Pancreas (tissue), 10 donors: ENCODE results near the gene XKR7. TPM values are rescaled to one million over a fixed set of nuclear protein-coding genes. Genes with fewer than 3 reads are reported as not detected.
A peak's percentile ranks its signal among the peaks of the same experiment; 100 is the strongest.

ENCODE experiments used
- ATAC-seq, 4 donors: fragments of 200-7000 bp; cut with Tn5 transposase; one replicate each; pipeline versions ENCODE4 v1.8.0 to v1.9.1; 2020; ENCODE audit warnings: mild to moderate bottlenecking in 4 of 4, moderate library complexity in 4 of 4
- DNase-seq, 6 donors: peaks; one replicate each; pipeline ENCODE4 v3.0.0-alpha.2; 2020
- FAIRE-seq: peaks from 2 replicates; lab custom pipeline; 2012; peaks lifted over from hg19 to GRCh38; lab: Jason Lieb, UNC
- H3K27ac ChIP-seq, 4 donors: fragments of 200-600 bp; sonication (generic); 1 replicate in 3 of 4; 2 replicates in 1 of 4; pipeline versions ENCODE4 v1.5.0 to v1.8.0; 2020
- H3K27me3 ChIP-seq, 4 donors: fragments of 200-600 bp; one replicate each; pipeline ENCODE4 v1.8.0; 2021
- H3K36me3 ChIP-seq, 3 donors: fragments of 200-600 bp; sonication (generic) in 1 of 3; one replicate each; pipeline versions ENCODE4 v1.5.0 to v1.8.0; 2020 to 2021
- H3K4me1 ChIP-seq, 3 donors: fragments of 200-600 bp; one replicate each; pipeline ENCODE4 v1.8.0; 2021
- H3K4me3 ChIP-seq, 4 donors: fragments of 200-600 bp; sonication (generic) in 2 of 4; one replicate each; pipeline versions ENCODE4 v1.5.0 to v1.8.0; 2020 to 2021
- H3K9me3 ChIP-seq, 4 donors: fragments of 200-600 bp; one replicate each; pipeline ENCODE4 v1.8.0; 2021
- CTCF ChIP-seq, 4 donors: fragments of 200-600 bp; sonication (generic) in 3 of 4; IDR thresholded peaks; one replicate each; pipeline versions ENCODE4 v1.5.0 to v1.8.0; 2021; ENCODE audit warnings: antibody characterized with exemption in 4 of 4
- WGBS, 2 donors: extraction: QIAGEN DNeasy Blood & Tissue Kit; methylation state at CpG; one replicate each; pipeline ENCODE4 v1.1.7; 2013; 5-methylcytosine and 5-hydroxymethylcytosine counted together
- intact Hi-C, 3 donors: fragments of 100-400 bp; cut with DNase I; formaldehyde crosslinking; loops; one replicate each; pipeline versions ENCODE4 v1.11.1 to v1.14.2; 2022
- polyA plus RNA-seq, 2 donors: library from polyadenylated mRNA; stranded (reverse); fragments of 200-250 nt; gene quantifications; one replicate each; pipeline ENCODE4 v1.2.3, GENCODE V29; 2013
- total RNA-seq, 6 donors: library from RNA; stranded (reverse); fragmentation: NEBNext Ultra II Directional in 4 of 6; extraction: Animal tissue kit (Norgen Biotek cat#: 25700) in 4 of 6; gene quantifications; one replicate each; pipeline versions ENCODE4 v1.2.1 to v1.2.4, GENCODE V29; 2021 to 2023
- donor health status: healthy with polysubstance abuse.
- donor health status: DM: no; HTN: no; CAD: no; lungs with moderate emphysema.
- donor health status: DM: no; HTN: no; CAD: no.
- donor health status: control.
- donor health status: control.
- donor health status: Bipolar disorder and iron deficiency.
- donor health status: DM: yes; HTN: yes; CAD: no.
- donor health status: DM: no; HTN: no; CAD: no.
- donor health status: DM: no; HTN: no; CAD: no.
- donor health status: DM: yes; HTN: yes; CAD: no.

The XKR7 gene
- total and polyA plus RNA-seq, 8 donors: 0.05 to 1.2 (median 0.33) TPM

GRCh38 chr20:32019563-32020463, 51.9 kb downstream of the XKR7 start:
- 30 to 31% methylated on average over 11 of the region's 11 CpGs for WGBS, 2 donors

GRCh38 chr20:32021091-32021490, 53.1 kb downstream of the XKR7 start:
- DNase-seq (no peak), FAIRE-seq (no peak), ATAC-seq (no peak)
- H3K9me3 ChIP-seq: no peaks in the 10 kb centered on the region
- no peak overlapping the region for H3K4me3 ChIP-seq
- H3K27me3 ChIP-seq: no peaks in the 10 kb centered on the region
- no peak overlapping the region for H3K27ac ChIP-seq
- no peak for TF ChIP-seq CTCF (IDR thresholded peaks at IDR 0.05)
- H3K36me3 ChIP-seq: no peaks in the 10 kb centered on the region
- intact Hi-C loops: loop anchor here in 1 of 3 donors (10.0 kb wide), 1 partner anchor 176 kb away; the partner anchor contains the start of gene FOXS1
- WGBS, 2 donors: 67 to 82% methylated on average over 4 of the region's 4 CpGs
- H3K4me1 ChIP-seq: peaks cover 0 to 4% (median 3%) of the 10 kb centered on the region in 3 donors

More at GRCh38 chr20:32019563-32020463, 51.9 kb downstream of the XKR7 start:
- Histone ChIP-seq H3K27ac (no peak overlapping the region), H3K36me3 (no peaks in the 10 kb centered on the region), H3K4me3 (peak overlapping the region in 2 of 4 donors; percentile 67 to 73), H3K27me3 (no peaks in the 10 kb centered on the region), H3K9me3 (no peaks in the 10 kb centered on the region), H3K4me1 (peaks cover 0 to 4% (median 3%) of the 10 kb centered on the region in 3 donors)
- intact Hi-C loops: loop anchor here in 1 of 3 donors (10.0 kb wide), 1 partner anchor 175 kb away; the partner anchor contains the start of gene FOXS1
- DNase-seq (no peak), ATAC-seq (no peak), FAIRE-seq (no peak)
- TF ChIP-seq CTCF (IDR thresholded peaks at IDR 0.05): no peak

DNA sequence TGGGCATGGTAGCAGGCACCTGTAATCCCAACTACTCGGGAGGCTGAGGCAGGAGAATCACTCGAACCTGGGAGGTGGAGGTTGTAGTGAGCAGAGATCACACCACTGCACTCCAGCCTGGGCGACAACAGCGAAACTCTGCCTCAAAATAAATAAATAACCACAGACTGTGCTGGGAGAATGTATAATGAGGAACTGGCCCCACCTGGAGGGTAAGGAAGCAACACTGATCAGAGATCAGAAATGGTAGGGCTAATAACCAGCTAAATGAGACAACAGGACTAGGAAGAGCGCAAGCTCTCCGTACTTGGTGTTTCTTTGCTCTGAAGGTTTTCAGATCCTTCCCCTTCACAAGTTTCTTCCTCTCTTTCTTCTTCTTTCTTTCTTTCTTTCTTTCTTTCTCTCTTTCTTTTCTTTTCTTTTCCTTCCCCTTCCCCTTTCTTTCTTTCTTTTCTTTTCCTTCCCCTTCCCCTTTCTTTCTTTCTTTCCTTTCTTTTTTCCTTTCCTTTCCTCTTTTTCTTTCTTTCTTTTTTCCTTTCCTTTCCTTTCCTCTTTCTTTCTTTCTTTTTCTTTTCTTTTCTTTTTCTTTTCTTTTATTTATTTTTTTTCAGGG, 56.8 kb downstream of the XKR7 start:
- no peak for ATAC-seq
- no peaks in the 10 kb centered on the region for H3K9me3 ChIP-seq
- intact Hi-C loops: loop anchor here in 1 of 3 donors (10.0 kb wide), 1 partner anchor 180 kb away; the partner anchor contains the start of gene FOXS1
- 73 to 81% methylated on average over 6 of the region's 6 CpGs for WGBS, 2 donors
- no peak overlapping the region for H3K4me3 ChIP-seq
- H3K27ac ChIP-seq: no peak overlapping the region
- TF ChIP-seq CTCF (IDR thresholded peaks at IDR 0.05): no peak
- no peaks in the 10 kb centered on the region for H3K36me3 ChIP-seq
- no peak for FAIRE-seq
- no peak for DNase-seq
- no peaks in the 10 kb centered on the region for H3K4me1 ChIP-seq
- no peaks in the 10 kb centered on the region for H3K27me3 ChIP-seq

GRCh38 chr20:32027643-32028042, 59.7 kb downstream of the XKR7 start:
- DNase-seq (no peak), ATAC-seq (no peak), FAIRE-seq (no peak)
- WGBS, 2 donors: 78% methylated on average over 3 of the region's 3 CpGs
- H3K36me3 ChIP-seq: no peaks in the 10 kb centered on the region
- H3K27ac ChIP-seq: no peak overlapping the region
- H3K9me3 ChIP-seq: no peaks in the 10 kb centered on the region
- H3K4me3 ChIP-seq: no peak overlapping the region
- intact Hi-C loops: loop anchor here in 1 of 3 donors (10.0 kb wide), 1 partner anchor 183 kb away; the partner anchor contains the start of gene FOXS1
- no peak for TF ChIP-seq CTCF (IDR thresholded peaks at IDR 0.05)
- peaks cover 0 to 4% (median 0%) of the 10 kb centered on the region in 3 donors for H3K4me1 ChIP-seq
- H3K27me3 ChIP-seq: no peaks in the 10 kb centered on the region
